Peyer's patch (tissue), 4 donors: ENCODE measurements around the gene CDSN.

ENCODE experiments used
- POLR2A ChIP-seq, 2 donors: fragments of 450-650 bp; IDR thresholded peaks; one replicate each; pipeline ENCODE4 v1.5.1; 2017; ENCODE audit warnings: antibody characterized with exemption in 2 of 2, mild to moderate bottlenecking in 2 of 2, moderate library complexity in 2 of 2
- TF ChIP-seq, protein P1 (sequence below), 6 experiments: fragments of 450-650 bp in 4 of 6; fragments of 200-600 bp in 2 of 6; sonication (generic) in 1 of 6; IDR thresholded peaks; one replicate each; pipeline ENCODE4 v1.5.1; 2017 to 2019; ENCODE audit warnings: antibody characterized with exemption in 6 of 6, mild to moderate bottlenecking in 3 of 6, moderate library complexity in 1 of 6

DNA sequence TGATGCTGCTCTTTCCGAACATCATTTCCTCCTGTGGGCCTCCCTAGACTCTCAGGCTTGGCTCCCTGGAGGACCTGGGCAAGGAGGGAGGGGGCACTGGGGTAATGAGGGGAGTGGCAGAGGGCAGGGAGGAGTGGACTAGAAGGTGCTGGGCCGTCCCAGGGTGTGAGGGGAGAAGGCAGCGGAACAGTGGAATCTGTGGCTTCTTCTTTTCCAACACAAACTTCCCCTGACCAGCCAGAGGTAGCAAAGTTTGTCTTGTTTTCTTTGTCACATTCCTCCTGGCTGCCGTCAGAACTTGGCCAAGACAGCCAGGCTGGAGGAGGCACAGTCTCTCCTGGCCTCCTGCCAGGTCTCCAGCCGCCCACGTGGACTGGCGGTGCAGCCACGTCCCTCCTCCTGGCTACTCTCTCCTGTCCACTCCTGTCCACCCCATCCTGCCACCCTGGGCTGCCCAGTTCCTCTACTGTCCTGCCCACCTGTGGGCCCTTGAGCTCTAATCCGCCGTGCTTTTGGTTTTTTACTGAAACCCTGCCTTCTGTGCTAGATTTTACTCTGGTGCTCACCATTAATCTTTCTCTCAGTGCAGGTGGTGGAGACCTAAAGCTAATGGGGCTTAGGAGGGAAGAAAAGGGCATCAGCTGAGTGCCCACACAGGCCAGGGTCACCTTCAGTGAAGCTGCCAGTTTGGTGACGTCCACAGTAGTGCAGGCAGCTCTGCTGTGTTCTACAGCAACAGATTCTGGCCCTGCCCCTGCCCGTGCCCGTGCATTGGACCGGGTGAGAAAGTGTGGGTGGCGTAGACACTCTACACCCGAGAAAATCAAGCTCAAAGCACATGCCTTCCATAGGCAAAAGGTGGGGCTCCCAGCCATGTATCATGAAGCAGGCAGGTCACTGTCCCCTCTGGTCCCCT lies 2.8 kb upstream of the CDSN start:
- TF ChIP-seq, protein P1, sequence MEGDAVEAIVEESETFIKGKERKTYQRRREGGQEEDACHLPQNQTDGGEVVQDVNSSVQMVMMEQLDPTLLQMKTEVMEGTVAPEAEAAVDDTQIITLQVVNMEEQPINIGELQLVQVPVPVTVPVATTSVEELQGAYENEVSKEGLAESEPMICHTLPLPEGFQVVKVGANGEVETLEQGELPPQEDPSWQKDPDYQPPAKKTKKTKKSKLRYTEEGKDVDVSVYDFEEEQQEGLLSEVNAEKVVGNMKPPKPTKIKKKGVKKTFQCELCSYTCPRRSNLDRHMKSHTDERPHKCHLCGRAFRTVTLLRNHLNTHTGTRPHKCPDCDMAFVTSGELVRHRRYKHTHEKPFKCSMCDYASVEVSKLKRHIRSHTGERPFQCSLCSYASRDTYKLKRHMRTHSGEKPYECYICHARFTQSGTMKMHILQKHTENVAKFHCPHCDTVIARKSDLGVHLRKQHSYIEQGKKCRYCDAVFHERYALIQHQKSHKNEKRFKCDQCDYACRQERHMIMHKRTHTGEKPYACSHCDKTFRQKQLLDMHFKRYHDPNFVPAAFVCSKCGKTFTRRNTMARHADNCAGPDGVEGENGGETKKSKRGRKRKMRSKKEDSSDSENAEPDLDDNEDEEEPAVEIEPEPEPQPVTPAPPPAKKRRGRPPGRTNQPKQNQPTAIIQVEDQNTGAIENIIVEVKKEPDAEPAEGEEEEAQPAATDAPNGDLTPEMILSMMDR (IDR thresholded peaks at IDR 0.05), result no peak
- TF ChIP-seq POLR2A (IDR thresholded peaks at IDR 0.05), result no peak
